EH (cell line): ENCODE results near the gene METTL16.
"Not testable (repeated sequence)": the region's sequence is repeated elsewhere in the genome, so short reads cannot be mapped to it uniquely, and the experiment has no call there.

Source experiments
- DNase-seq: peaks from one replicate; pipeline ENCODE4 v3.0.0-alpha.2; 2015; ENCODE audit warnings: low read depth

The METTL16 gene

GRCh38 chr17:2502871-2503580 is 8.7 kb downstream of the METTL16 start:
- no peak for DNase-seq

DNA sequence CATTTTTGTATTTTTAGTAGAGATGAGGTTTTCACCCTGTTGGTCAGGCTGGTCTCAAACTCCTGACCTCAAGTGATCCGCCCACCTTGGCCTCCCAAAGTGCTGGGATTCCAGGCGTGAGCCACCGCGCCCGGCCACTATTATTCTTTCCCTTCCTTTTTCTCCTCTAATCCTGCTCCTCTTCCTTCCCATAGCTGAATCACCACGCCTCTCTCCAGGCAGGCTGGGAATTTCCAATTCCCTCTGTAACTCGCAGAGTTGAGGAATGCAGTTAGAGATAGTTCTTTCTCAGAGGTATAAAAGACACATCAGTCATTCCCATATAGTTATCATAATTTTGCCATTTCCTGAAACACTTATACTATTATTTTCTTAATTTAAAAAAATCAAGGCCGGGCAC is 11.2 kb downstream of the METTL16 start:
- peak; percentile 14 for DNase-seq

DNA sequence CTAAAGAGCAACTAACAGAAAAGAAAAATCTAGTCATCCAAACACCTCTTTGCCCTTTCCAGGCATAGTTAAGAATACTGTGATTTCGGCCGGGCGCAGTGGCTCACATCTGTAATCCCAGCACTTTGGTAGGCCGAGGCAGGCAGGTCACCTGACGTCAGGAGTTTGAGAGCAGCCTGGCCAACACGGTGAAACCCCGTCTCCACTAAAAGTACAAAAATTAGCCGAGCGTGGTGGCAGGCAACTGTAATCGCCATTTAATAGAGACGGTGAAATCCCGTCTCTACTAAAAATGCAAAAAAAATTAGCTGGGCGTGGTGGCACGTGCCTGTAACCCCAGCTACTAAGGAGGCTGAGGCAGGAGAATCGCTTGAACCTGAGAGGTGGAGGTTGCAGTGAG is 22.4 kb downstream of the METTL16 start:
- DNase-seq, result not testable (repeated sequence)

GRCh38 chr17:2487306-2487705 is 24.4 kb downstream of the METTL16 start:
- no peak for DNase-seq

GRCh38 chr17:2486709-2487108 is 25.0 kb downstream of the METTL16 start:
- not testable (repeated sequence) for DNase-seq

GRCh38 chr17:2485970-2486369 is 25.7 kb downstream of the METTL16 start:
- no peak for DNase-seq

GRCh38 chr17:2485543-2485942 is 26.1 kb downstream of the METTL16 start:
- DNase-seq, result peak; percentile 13

DNA sequence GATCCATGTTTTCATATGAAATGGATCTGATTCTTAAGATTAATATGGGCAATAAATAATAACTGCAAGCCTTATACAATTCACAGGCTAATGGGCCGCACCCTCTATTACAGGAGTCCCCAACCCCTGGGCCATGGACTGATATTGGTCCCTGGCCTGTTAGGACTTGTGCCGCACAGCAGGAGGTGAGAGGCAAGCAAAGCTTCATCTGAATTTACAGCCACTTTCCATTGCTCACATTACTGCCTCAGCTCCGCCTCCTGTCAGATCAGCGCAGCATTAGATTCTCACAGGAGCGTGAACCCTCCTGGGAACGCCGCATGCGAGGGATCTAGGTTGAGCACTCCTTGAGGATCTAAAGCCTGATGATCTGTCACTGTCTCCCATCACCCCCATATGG is 26.8 kb downstream of the METTL16 start:
- DNase-seq, result no peak

- no peak for DNase-seq
Measured at GRCh38 chr17:2483084-2483483, 28.6 kb downstream of the METTL16 start.

DNA sequence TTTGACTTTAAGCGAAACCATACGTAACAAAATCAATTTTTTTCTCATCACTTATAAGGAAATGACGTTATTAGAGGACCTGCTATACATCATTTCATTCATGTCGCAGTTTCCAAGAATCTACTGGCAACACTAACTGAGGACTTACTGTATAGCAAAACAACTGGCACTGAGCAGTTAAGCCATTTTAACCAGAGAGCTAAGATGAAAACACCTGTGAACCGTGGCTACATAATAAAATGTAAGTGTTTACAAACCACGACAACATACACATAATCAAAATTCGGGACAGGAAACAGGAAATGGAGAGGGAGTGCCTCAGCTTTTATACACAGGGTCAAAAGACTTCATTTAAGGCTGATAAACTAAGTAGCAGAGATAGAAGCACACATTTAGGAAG is 29.5 kb downstream of the METTL16 start:
- no peak for DNase-seq

GRCh38 chr17:2481760-2482159 is 29.9 kb downstream of the METTL16 start:
- DNase-seq, result no peak

DNA sequence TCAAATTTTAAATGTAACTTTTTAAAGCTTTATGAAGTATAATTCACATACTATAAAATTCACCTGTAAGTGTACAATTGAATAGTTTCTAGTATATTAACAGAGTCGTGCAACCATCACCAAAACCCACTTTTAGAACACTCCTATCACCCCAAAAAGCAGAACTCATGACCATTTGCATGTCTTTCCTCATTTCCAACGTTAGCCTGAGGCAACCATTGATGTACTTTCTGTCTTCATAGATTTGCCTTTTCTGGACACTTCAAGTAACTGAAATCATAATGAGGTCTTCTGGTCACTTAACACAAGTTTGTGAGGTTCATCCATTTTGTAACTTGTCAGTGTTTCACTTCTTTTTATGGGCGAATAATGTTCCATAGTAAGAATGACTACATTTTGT is 33.2 kb downstream of the METTL16 start:
- DNase-seq, result no peak

DNA sequence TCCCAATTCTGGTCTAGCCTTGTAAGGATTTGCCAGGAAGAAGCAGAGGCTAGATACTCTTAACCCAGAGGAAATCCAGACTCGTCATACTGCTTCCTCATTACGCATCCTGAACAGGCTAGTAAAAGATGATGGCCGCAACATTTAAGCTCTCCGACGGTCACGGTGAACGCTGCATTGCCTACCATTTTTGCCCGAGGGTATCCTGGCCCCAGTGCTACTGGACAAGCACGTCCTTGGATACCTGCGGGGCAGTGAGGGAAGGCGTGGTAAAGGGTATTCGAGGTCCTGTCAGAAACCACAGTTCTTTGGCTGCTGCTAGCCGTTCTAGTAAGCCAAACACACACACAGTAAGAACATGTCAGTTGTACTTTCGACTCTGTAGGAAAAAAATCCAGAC is 36.6 kb downstream of the METTL16 start:
- no peak for DNase-seq

GRCh38 chr17:2474371-2474770 is 37.3 kb downstream of the METTL16 start:
- no peak for DNase-seq

- peak; percentile 16 for DNase-seq
Measured at GRCh38 chr17:2468270-2468669, 43.4 kb downstream of the METTL16 start.

DNA sequence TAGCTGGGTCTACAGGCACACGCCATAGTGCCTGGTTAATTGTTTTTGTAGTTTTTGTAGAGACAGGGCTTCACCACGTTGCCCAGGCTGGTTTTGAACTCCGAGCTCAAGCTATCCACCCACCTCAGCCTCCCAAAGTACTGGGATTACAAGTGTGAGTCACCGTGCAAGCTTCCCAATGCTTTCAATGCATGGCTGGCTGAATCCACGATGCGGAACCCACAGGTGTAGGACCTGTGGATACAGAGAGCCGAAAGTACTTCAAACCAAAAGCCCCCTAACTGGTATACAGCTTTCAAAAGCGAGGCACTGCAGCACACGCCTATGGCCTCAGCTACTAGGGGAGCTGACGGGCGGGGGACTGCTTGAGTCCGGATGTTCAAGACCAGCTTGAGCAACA is 44.8 kb downstream of the METTL16 start:
- no peak for DNase-seq

DNA sequence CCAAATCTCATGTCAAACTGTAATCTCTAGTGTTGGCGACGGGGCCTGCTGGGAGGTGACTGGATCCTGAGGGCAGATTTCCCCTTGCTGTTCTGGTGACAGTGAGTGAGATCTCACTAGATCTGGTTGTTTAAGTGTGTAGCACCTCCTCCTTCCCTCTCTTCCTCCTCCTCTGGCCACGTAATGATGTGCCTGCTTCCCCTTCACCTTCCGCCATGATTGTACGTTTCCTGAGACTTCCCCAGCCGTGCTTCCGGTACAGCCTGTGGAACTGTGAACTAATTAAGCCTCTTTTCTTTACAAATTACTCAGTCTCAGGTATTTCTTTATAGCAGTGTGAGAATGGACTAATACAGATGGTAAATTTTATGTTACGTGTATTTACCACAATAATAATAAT is 49.2 kb downstream of the METTL16 start:
- DNase-seq, result no peak

DNA sequence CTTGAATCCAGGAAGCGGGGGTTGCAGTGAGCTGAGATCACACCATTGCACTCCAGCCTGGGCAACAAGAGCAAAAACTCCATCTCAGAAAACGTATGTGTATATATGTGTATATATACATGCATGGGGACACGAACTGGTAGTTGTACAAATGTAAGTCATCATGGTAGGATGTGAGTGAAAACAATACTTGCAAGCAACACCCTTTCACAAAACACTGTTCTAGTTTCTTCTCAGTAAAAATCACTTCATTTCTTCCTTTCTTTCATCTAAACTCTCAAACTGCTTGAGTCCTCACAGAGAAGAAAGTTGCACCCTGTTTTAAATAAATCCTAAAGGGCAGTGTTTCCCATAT is 51.8 kb downstream of the METTL16 start:
- DNase-seq, result no peak

DNA sequence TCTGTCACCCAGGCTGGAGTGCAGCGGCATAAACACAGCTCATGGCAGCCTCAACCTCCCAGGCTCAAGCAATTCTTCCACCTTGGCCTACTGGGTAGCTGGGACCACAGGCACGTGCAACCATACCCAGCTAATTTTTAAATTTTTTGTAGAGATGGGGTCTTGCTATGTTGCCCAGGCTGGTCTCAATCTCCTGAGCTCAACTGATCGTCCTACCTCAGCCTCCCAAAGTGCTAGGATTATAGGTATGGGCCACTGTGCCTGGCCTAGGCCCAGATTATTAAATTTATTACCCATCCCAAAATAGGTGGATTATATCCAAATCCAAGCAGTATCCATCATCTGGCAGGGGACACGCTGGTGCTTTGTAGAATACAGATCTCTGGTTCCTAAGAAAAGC is 53.8 kb downstream of the METTL16 start:
- DNase-seq, result no peak

GRCh38 chr17:2456475-2456874 is 55.2 kb downstream of the METTL16 start:
- no peak for DNase-seq

DNA sequence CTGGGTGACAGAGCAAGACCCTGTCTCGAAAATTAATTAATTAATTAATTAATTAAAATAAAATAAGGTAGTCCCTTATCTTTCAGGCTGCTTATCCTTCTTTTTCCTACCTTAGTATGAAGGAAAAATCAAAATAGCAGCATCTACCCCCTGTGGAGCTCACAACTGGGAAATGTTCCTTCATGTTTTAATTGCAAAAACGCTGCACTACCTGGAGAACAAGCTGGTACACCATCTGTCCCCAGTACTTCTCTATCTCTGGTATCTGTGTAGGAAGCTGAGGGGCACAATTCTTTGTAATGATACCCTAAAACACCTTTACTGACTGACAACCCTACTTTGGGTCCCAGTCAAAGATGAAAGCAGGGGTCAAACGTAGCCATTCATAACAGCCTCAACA is 55.7 kb downstream of the METTL16 start:
- DNase-seq, result no peak

DNA sequence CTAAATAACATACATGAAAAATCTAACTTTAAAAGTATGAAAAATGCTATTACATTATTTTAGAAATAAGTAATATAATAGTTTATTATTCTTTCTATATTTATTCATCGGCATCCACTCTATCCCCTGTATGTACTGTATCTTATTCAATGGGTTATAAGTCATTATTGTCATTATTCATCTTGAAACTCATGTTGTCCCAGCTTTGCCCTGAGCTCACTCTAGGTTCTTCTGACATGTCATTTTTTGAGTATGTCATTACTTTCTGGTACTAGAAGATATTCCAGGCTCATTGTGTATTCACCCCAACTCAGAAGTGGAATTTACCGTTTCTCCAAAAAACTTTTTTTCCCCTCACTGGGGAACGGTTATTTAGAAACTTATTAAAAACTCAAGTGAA is 57.8 kb downstream of the METTL16 start:
- DNase-seq, result no peak

- no peak for DNase-seq
Measured at GRCh38 chr17:2453325-2453724, 58.4 kb downstream of the METTL16 start.

DNA sequence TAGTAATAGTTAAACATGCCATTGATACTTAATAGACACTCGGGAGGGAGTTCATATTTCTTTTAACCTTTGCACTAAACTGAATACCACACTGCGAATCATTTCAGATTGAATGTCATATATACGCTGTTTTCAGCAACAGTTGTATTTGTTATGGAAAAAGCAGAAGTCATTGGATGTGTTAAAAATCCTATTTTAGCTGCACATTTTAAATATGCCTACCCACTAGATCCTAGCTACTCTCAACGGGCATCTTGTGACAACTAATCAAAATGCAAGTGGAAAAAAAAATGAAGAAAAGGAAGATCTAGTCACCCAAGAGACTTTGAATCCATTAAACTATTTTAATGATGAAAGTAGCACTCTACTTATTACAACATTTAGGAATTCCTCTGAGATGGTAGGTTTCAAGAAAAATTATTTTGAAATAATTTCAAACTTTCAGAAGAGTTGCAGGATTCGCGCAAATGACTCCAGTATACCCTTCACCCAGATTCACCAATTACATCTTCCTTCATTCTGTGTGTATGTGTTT is 59.4 kb downstream of the METTL16 start:
- DNase-seq, result no peak
